GM23338 (cell line): Measurements from ENCODE around the gene MAPK6.

Source experiments
- CREB1 ChIP-seq: fragments of 250-450 bp; sonication (Bioruptor Pico); IDR thresholded peaks from 2 replicates; pipeline ENCODE4 v1.5.0; 2020; ENCODE audit warnings: low read depth, mild to moderate bottlenecking, moderate library complexity
- CTCF ChIP-seq, 2 experiments: fragments of 200-600 bp in 1 of 2; sonication (generic) in 1 of 2; conservative IDR thresholded peaks; 2 replicates each; pipeline versions ENCODE4 v1.5.1 to v1.6.1; 2016 to 2017; ENCODE audit warnings: antibody characterized with exemption in 2 of 2, low read depth in 2 of 2, mild to moderate bottlenecking in 2 of 2, moderate library complexity in 1 of 2
- ETS1 ChIP-seq: IDR thresholded peaks from 2 replicates; pipeline ENCODE4 v1.6.1; 2016; ENCODE audit warnings: antibody characterized with exemption
- EZH2 ChIP-seq: fragments of 200-600 bp; sonication (generic); IDR thresholded peaks from one replicate; pipeline ENCODE4 v1.8.0; 2017; ENCODE audit warnings: antibody characterized with exemption, mild to moderate bottlenecking, low read depth; ENCODE audit not compliant: unreplicated experiment
- EZH2phosphoT487 ChIP-seq: fragments of 200-600 bp; sonication (generic); IDR thresholded peaks from one replicate; pipeline ENCODE4 v1.8.1; 2018; ENCODE audit warnings: antibody characterized with exemption; ENCODE audit not compliant: unreplicated experiment
- JUNB ChIP-seq: IDR thresholded peaks from one replicate; pipeline ENCODE4 v1.6.1; 2016; ENCODE audit warnings: antibody characterized with exemption; ENCODE audit not compliant: unreplicated experiment
- NANOG ChIP-seq: IDR thresholded peaks from 2 replicates; pipeline ENCODE4 v1.6.1; 2016; ENCODE audit warnings: antibody characterized with exemption, borderline replicate concordance
- POLR2AphosphoS5 ChIP-seq: IDR thresholded peaks from 2 replicates; pipeline ENCODE4 v1.6.1; 2016; ENCODE audit warnings: antibody characterized with exemption, low read depth
- REST ChIP-seq: IDR thresholded peaks from one replicate; pipeline ENCODE4 v1.6.1; 2018; ENCODE audit warnings: antibody characterized with exemption; ENCODE audit not compliant: unreplicated experiment
- STAT1 ChIP-seq: IDR thresholded peaks from one replicate; pipeline ENCODE4 v1.6.1; 2016; ENCODE audit warnings: antibody characterized with exemption; ENCODE audit not compliant: unreplicated experiment
- ZNF114 ChIP-seq: fragments of 250-450 bp; sonication (Bioruptor Pico); IDR thresholded peaks from 2 replicates; pipeline ENCODE4 v1.5.0; 2020; ENCODE audit warnings: mild to moderate bottlenecking, moderate library complexity
- ZNF331 ChIP-seq: fragments of 250-450 bp; sonication (Bioruptor Pico); IDR thresholded peaks from 2 replicates; pipeline ENCODE4 v1.5.0; 2020; ENCODE audit warnings: low read depth, mild to moderate bottlenecking, moderate library complexity
- ZNF462 ChIP-seq: fragments of 250-450 bp; sonication (Bioruptor Pico); IDR thresholded peaks from 2 replicates; pipeline ENCODE4 v1.5.0; 2020; ENCODE audit warnings: mild to moderate bottlenecking, moderate library complexity

GRCh38 chr15:52095597-52096262 is 76.7 kb downstream of the MAPK6 start:
- TF ChIP-seq REST (no peak), CTCF (conservative IDR thresholded peaks at IDR 0.05; ENCODE audit: low read depth in 2 of 2) (no peak), EZH2phosphoT487 (no peak), ZNF462 (CRISPR knock-in tag) (no peak), EZH2 (no peak), NANOG (no peak), POLR2AphosphoS5 (no peak), JUNB (no peak), STAT1 (no peak), ETS1 (no peak), ZNF331 (CRISPR knock-in tag) (no peak), CREB1 (CRISPR knock-in tag) (no peak), ZNF114 (CRISPR knock-in tag) (no peak)
